ENCODE results near the gene SIRT6.
"Not testable (repeated sequence)": the region's sequence is repeated elsewhere in the genome, so short reads cannot be mapped to it uniquely, and the experiment has no call there.

The SIRT6 gene

GRCh38 chr19:4173479-4174212, 8.7 kb downstream of the SIRT6 start:
- DNase-seq: no peak

GRCh38 chr19:4172861-4173473, 9.4 kb downstream of the SIRT6 start:
- DNase-seq: no peak

- DNase-seq: no peak
These were observed 10.7 kb downstream of the SIRT6 start for GRCh38 chr19:4171676-4172075.

- DNase-seq: no peak
These were observed 18.1 kb downstream of the SIRT6 start for GRCh38 chr19:4164262-4164661.

- no peak for DNase-seq
These were observed 20.8 kb downstream of the SIRT6 start for GRCh38 chr19:4161415-4162077.

GRCh38 chr19:4157971-4158370, 24.4 kb downstream of the SIRT6 start:
- DNase-seq: not testable (repeated sequence)

- DNase-seq: no peak
These were observed 25.2 kb downstream of the SIRT6 start for GRCh38 chr19:4157164-4157563.

- no peak for DNase-seq
These were observed 27.6 kb downstream of the SIRT6 start for GRCh38 chr19:4154571-4155312.

- no peak for DNase-seq
These were observed 29.9 kb downstream of the SIRT6 start for GRCh38 chr19:4152241-4152998.

GRCh38 chr19:4151623-4152022, 30.7 kb downstream of the SIRT6 start:
- no peak for DNase-seq

GRCh38 chr19:4149518-4150288, 32.7 kb downstream of the SIRT6 start:
- no peak for DNase-seq

- no peak for DNase-seq
These were observed 37.6 kb downstream of the SIRT6 start for GRCh38 chr19:4144666-4145249.

GRCh38 chr19:4142916-4143315, 39.4 kb downstream of the SIRT6 start:
- DNase-seq: not testable (repeated sequence)

GRCh38 chr19:4140237-4140711, 42.1 kb downstream of the SIRT6 start:
- peak; percentile 49 to 77 for DNase-seq

GRCh38 chr19:4139614-4140236, 42.6 kb downstream of the SIRT6 start:
- DNase-seq: peak; percentile 60

- DNase-seq: no peak
These were observed 43.9 kb downstream of the SIRT6 start for GRCh38 chr19:4138445-4138844.

GRCh38 chr19:4136680-4137088, 45.7 kb downstream of the SIRT6 start:
- no peak for DNase-seq

GRCh38 chr19:4135386-4135785, 47.0 kb downstream of the SIRT6 start:
- DNase-seq: not testable (repeated sequence)

- no peak for DNase-seq
These were observed 48.0 kb downstream of the SIRT6 start for GRCh38 chr19:4134351-4134750.

GRCh38 chr19:4130744-4131438, 51.5 kb downstream of the SIRT6 start:
- no peak for DNase-seq

Data from SHP77 (cell line).